HFF-Myc (cell line): ENCODE data around the gene MYH10.
A peak's percentile ranks its signal among the peaks of the same experiment; 100 is the strongest.

Experiments used
- DNase-seq: peaks from one replicate; pipeline ENCODE4 v3.0.0-alpha.2; 2011; ENCODE audit warnings: low read depth; ENCODE audit errors: extremely low read depth
- H3K4me3 ChIP-seq: replicated peaks from 2 replicates; pipeline ENCODE4 v1.5.1; 2011; ENCODE audit warnings: low read depth, mild to moderate bottlenecking, control low read depth, low read length
- CTCF ChIP-seq: IDR thresholded peaks from 2 replicates; pipeline ENCODE4 v1.5.1; 2012; ENCODE audit warnings: mild to moderate bottlenecking, low read depth, low read length, control low read depth; ENCODE audit errors: missing control alignments

The MYH10 gene

GRCh38 chr17:8611619-8612298 is 18.8 kb downstream of the MYH10 start:
- TF ChIP-seq CTCF: no peak
- H3K4me3 ChIP-seq: peak overlapping the region; percentile 35
- DNase-seq: no peak

GRCh38 chr17:8611137-8611536 is 19.4 kb downstream of the MYH10 start:
- no peak for TF ChIP-seq CTCF
- no peak overlapping the region for H3K4me3 ChIP-seq
- DNase-seq: no peak

GRCh38 chr17:8610558-8610957 is 20.0 kb downstream of the MYH10 start:
- TF ChIP-seq CTCF: no peak
- DNase-seq: no peak
- H3K4me3 ChIP-seq: no peak overlapping the region

GRCh38 chr17:8609910-8610309 is 20.6 kb downstream of the MYH10 start:
- TF ChIP-seq CTCF: no peak
- DNase-seq: no peak
- H3K4me3 ChIP-seq: no peak overlapping the region

- no peak for TF ChIP-seq CTCF
Observed at GRCh38 chr17:8608001-8608400, 22.5 kb downstream of the MYH10 start.

GRCh38 chr17:8606401-8606800 is 24.1 kb downstream of the MYH10 start:
- TF ChIP-seq CTCF: no peak

More at GRCh38 chr17:8608001-8608400, 22.5 kb downstream of the MYH10 start:
- DNase-seq: peak; percentile 40
- no peak overlapping the region for H3K4me3 ChIP-seq

GRCh38 chr17:8602679-8603078 is 27.8 kb downstream of the MYH10 start:
- TF ChIP-seq CTCF: no peak
- no peak overlapping the region for H3K4me3 ChIP-seq
- DNase-seq: no peak

More at GRCh38 chr17:8606401-8606800, 24.1 kb downstream of the MYH10 start:
- DNase-seq: no peak
- no peak overlapping the region for H3K4me3 ChIP-seq
